Measurements from ENCODE around the gene DPYSL3. TPM values are rescaled to one million over a fixed set of nuclear protein-coding genes. Genes with fewer than 3 reads are reported as not detected.

The DPYSL3 gene
- total RNA-seq, 1 experiment from 2014 or later, result 8.9 TPM

DNA sequence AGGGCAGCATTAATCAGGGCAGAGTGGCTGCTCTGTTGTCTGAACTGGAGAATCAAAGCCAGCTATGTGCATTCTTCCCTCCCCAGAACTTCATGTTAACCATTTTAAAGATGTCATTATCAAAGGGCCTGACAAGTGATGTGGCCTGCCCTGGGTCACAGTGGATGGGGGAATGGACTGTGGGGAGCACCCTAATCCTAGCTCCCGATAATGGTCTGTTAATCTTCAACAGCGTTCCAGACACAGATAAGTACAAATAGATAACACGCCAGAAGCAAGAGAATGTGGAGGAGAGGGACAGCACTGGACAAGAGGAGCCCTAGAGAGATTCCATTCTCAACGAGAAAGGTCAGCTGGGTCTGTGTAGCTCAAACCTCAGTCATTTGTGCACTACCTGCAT is 77.5 kb downstream of the DPYSL3 start:
- Mint-ChIP-seq H3K9me3 (ENCODE audit: unreplicated experiment) (no peaks in the 10 kb centered on the region), H3K27me3 (ENCODE audit: insufficient read depth, unreplicated experiment) (no peaks in the 10 kb centered on the region), H3K4me3 (ENCODE audit: unreplicated experiment) (no peak overlapping the region), H3K27ac (ENCODE audit: low read depth, unreplicated experiment) (no peak overlapping the region), H3K4me1 (ENCODE audit: insufficient read depth, unreplicated experiment) (peaks cover 12% of the 10 kb centered on the region), H3K36me3 (ENCODE audit: insufficient read depth, unreplicated experiment) (no peaks in the 10 kb centered on the region)
- ChIA-PET CTCF (interaction anchor here (0.7 to 2.2 kb wide), 4 partner anchors 32 to 144 kb away, joined by 3 to 7 read pairs (median 4); no protein-coding TSS in a partner anchor), POLR2A (interaction anchor here (0.6 kb wide), 1 partner anchor 150 kb away, joined by 3 read pairs; no protein-coding TSS in a partner anchor)
- intact Hi-C loops (cut with micrococcal nuclease), result no loop called here
- DNase-seq (ENCODE audit: unreplicated experiment), result no peak
- TF ChIP-seq, protein P1, sequence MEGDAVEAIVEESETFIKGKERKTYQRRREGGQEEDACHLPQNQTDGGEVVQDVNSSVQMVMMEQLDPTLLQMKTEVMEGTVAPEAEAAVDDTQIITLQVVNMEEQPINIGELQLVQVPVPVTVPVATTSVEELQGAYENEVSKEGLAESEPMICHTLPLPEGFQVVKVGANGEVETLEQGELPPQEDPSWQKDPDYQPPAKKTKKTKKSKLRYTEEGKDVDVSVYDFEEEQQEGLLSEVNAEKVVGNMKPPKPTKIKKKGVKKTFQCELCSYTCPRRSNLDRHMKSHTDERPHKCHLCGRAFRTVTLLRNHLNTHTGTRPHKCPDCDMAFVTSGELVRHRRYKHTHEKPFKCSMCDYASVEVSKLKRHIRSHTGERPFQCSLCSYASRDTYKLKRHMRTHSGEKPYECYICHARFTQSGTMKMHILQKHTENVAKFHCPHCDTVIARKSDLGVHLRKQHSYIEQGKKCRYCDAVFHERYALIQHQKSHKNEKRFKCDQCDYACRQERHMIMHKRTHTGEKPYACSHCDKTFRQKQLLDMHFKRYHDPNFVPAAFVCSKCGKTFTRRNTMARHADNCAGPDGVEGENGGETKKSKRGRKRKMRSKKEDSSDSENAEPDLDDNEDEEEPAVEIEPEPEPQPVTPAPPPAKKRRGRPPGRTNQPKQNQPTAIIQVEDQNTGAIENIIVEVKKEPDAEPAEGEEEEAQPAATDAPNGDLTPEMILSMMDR (IDR thresholded peaks at IDR 0.05; ENCODE audit: unreplicated experiment), result no peak
- BruUV-seq (replicated peaks), result no TSS peak

DNA sequence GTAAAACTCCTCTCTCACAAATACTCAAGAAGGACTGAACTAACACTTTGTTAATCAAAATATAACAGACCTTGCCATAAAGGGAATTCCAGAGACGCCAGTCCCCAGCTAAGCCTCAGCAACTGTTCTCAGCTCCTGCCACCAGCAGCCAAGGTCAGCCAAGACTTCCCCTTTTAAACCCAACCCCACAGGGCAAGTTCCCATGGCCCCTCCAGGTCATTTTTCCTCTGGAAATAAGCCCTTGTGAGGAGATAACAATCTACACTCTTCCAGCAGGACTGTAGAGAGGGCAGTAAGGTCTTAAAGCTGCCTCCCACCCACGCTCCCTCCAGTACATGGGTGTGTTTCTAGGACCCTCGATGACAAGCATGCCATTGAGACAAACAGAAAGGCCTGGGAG is 78.3 kb downstream of the DPYSL3 start:
- ChIA-PET POLR2A (no interaction called here), CTCF (interaction anchor here (1.0 to 2.2 kb wide), 3 partner anchors 39 to 62 kb away, joined by 3 to 7 read pairs (median 3); no protein-coding TSS in a partner anchor)
- Mint-ChIP-seq H3K4me3 (ENCODE audit: unreplicated experiment) (no peak overlapping the region), H3K27ac (ENCODE audit: low read depth, unreplicated experiment) (no peak overlapping the region), H3K4me1 (ENCODE audit: insufficient read depth, unreplicated experiment) (peaks cover 19% of the 10 kb centered on the region), H3K27me3 (ENCODE audit: insufficient read depth, unreplicated experiment) (no peaks in the 10 kb centered on the region), H3K9me3 (ENCODE audit: unreplicated experiment) (no peaks in the 10 kb centered on the region), H3K36me3 (ENCODE audit: insufficient read depth, unreplicated experiment) (no peaks in the 10 kb centered on the region)
- TF ChIP-seq, protein P1 (IDR thresholded peaks at IDR 0.05; ENCODE audit: unreplicated experiment), result no peak
- intact Hi-C loops (cut with micrococcal nuclease), result no loop called here
- no peak for DNase-seq (ENCODE audit: unreplicated experiment)
- BruUV-seq (replicated peaks), result no TSS peak

DNA sequence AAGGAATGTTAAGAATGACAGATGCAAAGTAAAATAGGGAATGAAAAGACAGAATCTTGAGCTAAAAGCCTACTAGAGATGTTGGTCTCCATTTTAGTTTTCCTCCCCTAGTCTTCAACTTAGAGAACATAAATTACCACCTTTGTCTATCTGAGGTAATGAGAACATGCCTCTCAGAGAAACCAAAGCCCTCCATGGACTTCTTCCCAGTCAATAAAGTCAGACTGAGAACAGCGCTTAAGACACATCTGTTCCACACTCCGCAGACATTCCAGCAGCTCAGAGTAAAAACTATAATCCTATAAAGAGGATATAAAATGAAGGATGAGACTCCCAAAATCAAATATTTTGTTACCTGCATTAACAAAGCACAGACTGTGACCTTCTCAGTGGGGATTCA is 79.2 kb downstream of the DPYSL3 start:
- Mint-ChIP-seq H3K27me3 (ENCODE audit: insufficient read depth, unreplicated experiment) (no peaks in the 10 kb centered on the region), H3K27ac (ENCODE audit: low read depth, unreplicated experiment) (no peak overlapping the region), H3K9me3 (ENCODE audit: unreplicated experiment) (no peaks in the 10 kb centered on the region), H3K36me3 (ENCODE audit: insufficient read depth, unreplicated experiment) (no peaks in the 10 kb centered on the region), H3K4me3 (ENCODE audit: unreplicated experiment) (no peak overlapping the region), H3K4me1 (ENCODE audit: insufficient read depth, unreplicated experiment) (peaks cover 29% of the 10 kb centered on the region)
- BruUV-seq (replicated peaks), result no TSS peak
- POLR2A ChIA-PET, result interaction anchor here (0.5 kb wide), 1 partner anchor 26 kb away, joined by 3 read pairs; no protein-coding TSS in a partner anchor
- no peak for DNase-seq (ENCODE audit: unreplicated experiment)
- intact Hi-C loops (cut with micrococcal nuclease), result no loop called here
- CTCF ChIA-PET, result interaction anchor here (0.9 to 1.0 kb wide), 2 partner anchors 43 to 49 kb away, joined by 3 to 4 read pairs; no protein-coding TSS in a partner anchor
- TF ChIP-seq, protein P1 (IDR thresholded peaks at IDR 0.05; ENCODE audit: unreplicated experiment), result no peak

DNA sequence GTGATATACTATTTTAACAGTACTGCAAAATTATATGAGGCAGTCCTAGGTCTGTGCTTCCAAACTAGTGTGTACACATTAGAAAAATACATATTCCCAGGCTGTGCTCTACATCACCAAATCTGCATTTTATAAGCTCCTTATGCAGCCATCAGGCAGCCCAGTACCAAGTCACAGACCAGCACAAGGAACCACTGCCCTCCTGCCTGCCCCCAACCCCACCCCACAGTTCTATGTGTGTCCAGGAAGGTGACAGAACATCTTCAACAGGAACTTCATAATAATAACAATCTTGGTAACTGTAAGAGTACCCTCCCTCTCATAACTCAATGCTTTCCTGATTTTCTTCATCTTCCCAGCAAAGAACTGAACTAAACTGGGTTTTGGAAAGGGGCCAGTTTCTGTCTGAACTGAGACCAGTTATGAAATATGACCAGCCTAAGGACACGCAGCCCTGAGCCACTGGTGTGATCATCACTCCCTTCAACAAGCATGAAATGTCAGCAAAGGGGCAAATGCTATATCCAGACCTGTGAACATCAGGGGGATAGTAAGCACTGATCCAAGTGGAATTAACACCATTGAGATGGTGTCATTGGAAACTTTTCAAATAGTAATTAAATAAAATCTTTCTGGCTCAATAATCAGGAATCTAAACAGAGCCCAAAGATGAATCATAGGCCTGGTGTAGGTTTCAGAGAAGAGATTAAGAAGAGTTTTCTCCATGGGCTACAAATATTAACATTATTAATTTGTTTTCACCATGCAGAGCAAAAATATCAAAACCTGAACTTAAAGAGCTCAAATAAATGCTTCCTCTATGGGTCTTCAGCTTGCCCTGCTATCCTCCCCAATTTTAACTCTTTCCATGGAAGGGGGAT is 82.1 kb downstream of the DPYSL3 start:
- Mint-ChIP-seq H3K9me3 (ENCODE audit: unreplicated experiment) (no peaks in the 10 kb centered on the region), H3K27ac (ENCODE audit: low read depth, unreplicated experiment) (no peak overlapping the region), H3K4me3 (ENCODE audit: unreplicated experiment) (no peak overlapping the region), H3K4me1 (ENCODE audit: insufficient read depth, unreplicated experiment) (peaks cover 29% of the 10 kb centered on the region), H3K36me3 (ENCODE audit: insufficient read depth, unreplicated experiment) (no peaks in the 10 kb centered on the region), H3K27me3 (ENCODE audit: insufficient read depth, unreplicated experiment) (no peaks in the 10 kb centered on the region)
- CTCF ChIA-PET, result interaction anchor here (0.7 to 2.6 kb wide), 6 partner anchors 8 to 27 kb away, joined by 3 to 13 read pairs (median 4); no protein-coding TSS in a partner anchor
- POLR2A ChIA-PET, result interaction anchor here (0.7 to 2.4 kb wide), 3 partner anchors 23 to 886 kb away, joined by 3 to 10 read pairs (median 4); no protein-coding TSS in a partner anchor
- TF ChIP-seq, protein P1 (IDR thresholded peaks at IDR 0.05; ENCODE audit: unreplicated experiment), result no peak
- DNase-seq (ENCODE audit: unreplicated experiment), result peak; percentile 60
- intact Hi-C loops (cut with micrococcal nuclease), result no loop called here
- BruUV-seq (replicated peaks), result no TSS peak
